MM.1S (cell line): ENCODE measurements around the gene HRH2.

Source experiments
- EZH2 ChIP-seq: fragments of 300-600 bp; sonication (generic); optimal IDR thresholded peaks from 2 replicates; pipeline ENCODE3; 2017; ENCODE audit warnings: low read depth, mild to moderate bottlenecking, antibody characterized with exemption, low read length, mixed read lengths
- EZH2phosphoT487 ChIP-seq: fragments of 300-600 bp; sonication (generic); IDR thresholded peaks from 2 replicates; pipeline ENCODE4 v1.6.1; 2018; ENCODE audit warnings: antibody characterized with exemption, low read length
- TF ChIP-seq, protein P1 (sequence below): fragments of 300-600 bp; sonication (generic); IDR thresholded peaks from 2 replicates; pipeline ENCODE4 v1.5.1; 2016; ENCODE audit warnings: antibody characterized with exemption, low read length, mixed read lengths

DNA sequence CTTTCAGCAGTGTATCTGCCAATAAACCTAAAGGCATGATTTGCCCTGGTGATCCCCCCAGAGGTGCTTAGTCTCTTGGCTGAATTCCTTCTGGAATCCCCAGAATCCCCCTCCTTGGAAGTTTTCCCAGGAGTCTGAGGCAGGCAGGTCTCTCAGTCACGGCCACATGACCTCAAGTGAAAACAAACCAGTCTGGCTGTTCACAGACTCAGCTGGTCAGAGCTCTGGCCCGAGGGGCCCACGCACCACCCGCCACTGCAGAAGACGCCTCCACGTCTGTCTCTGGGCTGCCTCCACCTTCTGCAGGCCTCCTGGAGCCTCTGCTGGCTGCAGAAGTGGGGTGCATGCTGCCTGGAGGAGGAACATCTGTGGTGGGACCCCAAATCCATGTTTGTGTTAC lies 52.5 kb downstream of the HRH2 start:
- TF ChIP-seq, protein P1, sequence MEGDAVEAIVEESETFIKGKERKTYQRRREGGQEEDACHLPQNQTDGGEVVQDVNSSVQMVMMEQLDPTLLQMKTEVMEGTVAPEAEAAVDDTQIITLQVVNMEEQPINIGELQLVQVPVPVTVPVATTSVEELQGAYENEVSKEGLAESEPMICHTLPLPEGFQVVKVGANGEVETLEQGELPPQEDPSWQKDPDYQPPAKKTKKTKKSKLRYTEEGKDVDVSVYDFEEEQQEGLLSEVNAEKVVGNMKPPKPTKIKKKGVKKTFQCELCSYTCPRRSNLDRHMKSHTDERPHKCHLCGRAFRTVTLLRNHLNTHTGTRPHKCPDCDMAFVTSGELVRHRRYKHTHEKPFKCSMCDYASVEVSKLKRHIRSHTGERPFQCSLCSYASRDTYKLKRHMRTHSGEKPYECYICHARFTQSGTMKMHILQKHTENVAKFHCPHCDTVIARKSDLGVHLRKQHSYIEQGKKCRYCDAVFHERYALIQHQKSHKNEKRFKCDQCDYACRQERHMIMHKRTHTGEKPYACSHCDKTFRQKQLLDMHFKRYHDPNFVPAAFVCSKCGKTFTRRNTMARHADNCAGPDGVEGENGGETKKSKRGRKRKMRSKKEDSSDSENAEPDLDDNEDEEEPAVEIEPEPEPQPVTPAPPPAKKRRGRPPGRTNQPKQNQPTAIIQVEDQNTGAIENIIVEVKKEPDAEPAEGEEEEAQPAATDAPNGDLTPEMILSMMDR, result no peak
- TF ChIP-seq EZH2, result no peak
- no peak for TF ChIP-seq EZH2phosphoT487
